ENCODE data around the gene SPEM2. TPM values are rescaled to one million over a fixed set of nuclear protein-coding genes. Genes with fewer than 3 reads are reported as not detected.

SPEM2 gene
- total and polyA plus RNA-seq, 2 of the 8 experiments (the other 6 are each of a cell fraction or from before 2014, with no cell fraction given) = 0.03 TPM; not detected in 1

DNA sequence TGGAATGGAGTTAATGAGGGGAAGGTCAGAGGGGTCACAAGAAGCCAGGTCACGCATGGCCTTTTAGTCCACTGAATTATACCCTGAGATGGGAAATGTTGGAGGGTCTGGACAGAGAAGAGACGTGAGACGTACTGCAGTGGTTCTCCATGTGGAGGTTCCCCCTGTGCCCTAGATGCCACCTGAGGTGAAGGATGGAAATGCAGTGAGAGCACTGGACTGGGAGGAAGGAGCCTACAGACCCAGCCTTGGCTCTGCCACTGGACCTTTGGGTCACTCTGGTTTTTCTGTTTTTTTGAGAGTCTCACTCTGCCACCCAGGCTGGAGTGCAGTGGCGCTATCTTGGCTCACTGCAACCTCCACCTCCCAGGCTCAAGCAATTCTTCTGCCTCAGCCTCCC is 29.3 kb upstream of the SPEM2 start:
- no peak overlapping the region for H2BK5ac ChIP-seq (ENCODE audit: low read depth, low read length)
- no peaks in the 10 kb centered on the region for H3K27me3 ChIP-seq (replicated peaks in 1 of 4; ENCODE audit: control insufficient read depth in 3 of 4, extremely low read depth in 1 of 4, insufficient read depth in 3 of 4, low read length in 3 of 4)
- H3K9ac ChIP-seq (replicated peaks in 1 of 4; ENCODE audit: extremely low read depth in 1 of 4, low read depth in 3 of 4, low read length in 3 of 4) = no peak overlapping the region
- H3K79me1 ChIP-seq (ENCODE audit: low read depth, low read length) = no peaks in the 10 kb centered on the region; the same call in 1 of the 2 replicates
- WGBS, 2 experiments (ENCODE audit: extremely low coverage in 1 of 2, insufficient coverage in 1 of 2, insufficient read length in 1 of 2, insufficient replicate concordance in 2 of 2, low coverage in 1 of 2, low lambda C conversion rate in 2 of 2, missing lambda C conversion rate in 1 of 2) = 73% methylated on average over 4 of the region's 4 CpGs; no CpG with 5 or more reads in 1 of the 2 experiments
- no peak overlapping the region for H3K4me2 ChIP-seq (ENCODE audit: insufficient read depth in 1 of 2, low read depth in 2 of 2, low read length in 2 of 2)
- no peak overlapping the region for H3K4ac ChIP-seq (replicated peaks; ENCODE audit: insufficient read length, low read depth, low read length)
- no peaks in the 10 kb centered on the region for H3K9me3 ChIP-seq (ENCODE audit: insufficient read depth in 2 of 2, low read depth in 1 of 2, low read length in 1 of 2)
- DNase-seq (ENCODE audit: low read depth in 1 of 2, low spot score in 2 of 2) = no peak
- H3K4me1 ChIP-seq (replicated peaks in 1 of 4; ENCODE audit: control insufficient read depth in 3 of 4, insufficient read depth in 4 of 4, low read length in 3 of 4) = peaks cover 0 to 9% (median 3%) of the 10 kb centered on the region in 4 experiments; a peak in 4 of 7 replicates
- CTCF ChIA-PET (ENCODE audit: partially characterized antibody) = interaction anchor here (0.8 to 1.8 kb wide), 4 partner anchors 8 to 115 kb away, joined by 3 to 7 read pairs (median 4); partner anchors contain the start of genes SLC2A4 and TMEM256
- no peak overlapping the region for H2BK20ac ChIP-seq (ENCODE audit: low read length)
- no peak overlapping the region for H3K18ac ChIP-seq (ENCODE audit: extremely low read depth, low read length)
- no peaks in the 10 kb centered on the region for H3K79me2 ChIP-seq (ENCODE audit: control insufficient read depth in 1 of 2, insufficient read depth in 2 of 2, low read length in 2 of 2)
- H2BK12ac ChIP-seq (ENCODE audit: low read depth, low read length) = no peak overlapping the region
- H4K91ac ChIP-seq (replicated peaks; ENCODE audit: insufficient read length, low read length) = no peak overlapping the region
- no peak overlapping the region for H4K8ac ChIP-seq (ENCODE audit: extremely low read depth, insufficient read depth, low read length)
- H3K23ac ChIP-seq (ENCODE audit: insufficient read length) = no peak overlapping the region
- H3K56ac ChIP-seq (replicated peaks; ENCODE audit: insufficient read length, low read depth, low read length) = no peak overlapping the region
- H3K4me3 ChIP-seq (ENCODE audit: extremely low read depth in 1 of 4, insufficient read depth in 2 of 4, low read depth in 3 of 4, low read length in 4 of 4) = no peak overlapping the region
- H2AFZ ChIP-seq (ENCODE audit: low read length) = no peak overlapping the region
- H3K14ac ChIP-seq (ENCODE audit: insufficient read length) = no peak overlapping the region
- H3K23me2 ChIP-seq (ENCODE audit: low read depth, low read length) = peaks cover 14% of the 10 kb centered on the region; the same call in 1 of the 2 replicates
- H3K36me3 ChIP-seq (ENCODE audit: control insufficient read depth in 2 of 4, insufficient read depth in 4 of 4, low read length in 3 of 4) = peaks cover 0 to 6% (median 1%) of the 10 kb centered on the region in 4 experiments; a peak in 3 of 8 replicates
- H4K20me1 ChIP-seq (replicated peaks in 1 of 2; ENCODE audit: control insufficient read depth in 1 of 2, insufficient read depth in 2 of 2, low read length in 2 of 2) = peaks cover 0 to 2% of the 10 kb centered on the region in 2 experiments
- no peak overlapping the region for H4K5ac ChIP-seq (ENCODE audit: insufficient read length, low read depth, low read length)
- H3K27ac ChIP-seq (ENCODE audit: low read depth, low read length) = no peak overlapping the region
- POLR2A ChIA-PET (ENCODE audit: partially characterized antibody) = interaction anchor here (1.0 to 2.4 kb wide), 2 partner anchors 12 to 39 kb away, joined by 3 to 5 read pairs; partner anchors contain the start of gene TMEM102
- H2AK5ac ChIP-seq (ENCODE audit: low read depth, low read length) = no peak overlapping the region
- no peak overlapping the region for H2BK120ac ChIP-seq (replicated peaks; ENCODE audit: low read depth, low read length)
- no peak overlapping the region for H2BK15ac ChIP-seq (ENCODE audit: low read length)
- FAIRE-seq = no peak
- no peak for TF ChIP-seq CEBPB (IDR thresholded peaks at IDR 0.05; ENCODE audit: low read depth, low read length)
- no peak for TF ChIP-seq CTBP2 (IDR thresholded peaks at IDR 0.05; ENCODE audit: borderline replicate concordance, insufficient read depth, insufficient read length, low read length)
- no peak for TF ChIP-seq SIX5 (IDR thresholded peaks at IDR 0.05; ENCODE audit: low read depth, low read length)
- TF ChIP-seq PHF8 (conservative IDR thresholded peaks at IDR 0.05; ENCODE audit: low read depth, low read length) = no peak
- no peak for TF ChIP-seq RAD21 (IDR thresholded peaks at IDR 0.05 in 1 of 2, conservative IDR thresholded peaks at IDR 0.05 in 1 of 2; ENCODE audit: low read depth in 2 of 2, low read length in 2 of 2)
- TF ChIP-seq KDM5A (IDR thresholded peaks at IDR 0.05; ENCODE audit: low read length) = no peak
- TF ChIP-seq CHD2 (IDR thresholded peaks at IDR 0.05; ENCODE audit: low read length) = no peak
- TF ChIP-seq NRF1 (IDR thresholded peaks at IDR 0.05; ENCODE audit: low read depth, low read length) = no peak
- TF ChIP-seq KDM1A (IDR thresholded peaks at IDR 0.05; ENCODE audit: borderline replicate concordance, low read length) = no peak
- no peak for TF ChIP-seq EZH2 (IDR thresholded peaks at IDR 0.05; ENCODE audit: low read depth, low read length, severe bottlenecking)
- TF ChIP-seq CREB1 (IDR thresholded peaks at IDR 0.05) = no peak
- TF ChIP-seq, protein P1, sequence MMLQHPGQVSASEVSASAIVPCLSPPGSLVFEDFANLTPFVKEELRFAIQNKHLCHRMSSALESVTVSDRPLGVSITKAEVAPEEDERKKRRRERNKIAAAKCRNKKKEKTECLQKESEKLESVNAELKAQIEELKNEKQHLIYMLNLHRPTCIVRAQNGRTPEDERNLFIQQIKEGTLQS (IDR thresholded peaks at IDR 0.05; ENCODE audit: insufficient read depth, low read depth, low read length) = no peak
- TF ChIP-seq EP300 (IDR thresholded peaks at IDR 0.05; ENCODE audit: borderline replicate concordance in 1 of 2, low read depth in 2 of 2, low read length in 2 of 2) = no peak

Data from H1 (cell line).